ENCODE results near the gene DUSP22.
"Not testable (repeated sequence)": the region's sequence is repeated elsewhere in the genome, so short reads cannot be mapped to it uniquely, and the experiment has no call there.

The DUSP22 gene

DNA sequence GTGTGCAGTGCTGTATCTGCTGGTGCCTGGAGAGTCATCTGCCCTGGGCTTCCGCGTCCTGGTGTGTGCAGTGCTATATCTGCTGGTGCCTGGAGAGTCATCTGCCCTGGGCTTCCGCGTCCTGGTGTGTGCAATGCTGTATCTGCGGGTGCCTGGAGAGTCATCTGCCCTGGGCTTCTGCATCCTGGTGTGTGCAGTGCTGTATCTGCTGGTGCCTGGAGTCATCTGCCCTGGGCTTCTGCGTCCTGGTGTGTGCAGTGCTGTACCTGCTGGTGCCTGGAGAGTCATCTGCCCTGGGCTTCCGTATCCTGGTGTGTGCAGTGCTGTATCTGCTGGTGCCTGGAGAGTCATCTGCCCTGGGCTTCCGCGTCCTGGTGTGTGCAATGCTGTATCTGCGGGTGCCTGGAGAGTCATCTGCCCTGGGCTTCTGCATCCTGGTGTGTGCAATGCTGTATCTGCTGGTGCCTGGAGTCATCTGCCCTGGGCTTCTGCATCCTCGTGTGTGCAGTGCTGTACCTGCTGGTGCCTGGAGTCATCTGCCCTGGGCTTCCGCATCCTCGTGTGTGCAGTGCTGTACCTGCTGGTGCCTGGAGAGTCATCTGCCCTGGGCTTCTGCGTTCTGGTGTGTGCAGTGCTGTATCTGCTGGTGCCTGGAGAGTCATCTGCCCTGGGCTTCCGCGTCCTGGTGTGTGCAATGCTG lies 33.0 kb downstream of the DUSP22 start:
- not testable (repeated sequence) for DNase-seq

GRCh38 chr6:326066-326465 lies 33.8 kb downstream of the DUSP22 start:
- not testable (repeated sequence) for DNase-seq

- no peak for DNase-seq
Observed at GRCh38 chr6:326896-327537, 34.7 kb downstream of the DUSP22 start.

DNA sequence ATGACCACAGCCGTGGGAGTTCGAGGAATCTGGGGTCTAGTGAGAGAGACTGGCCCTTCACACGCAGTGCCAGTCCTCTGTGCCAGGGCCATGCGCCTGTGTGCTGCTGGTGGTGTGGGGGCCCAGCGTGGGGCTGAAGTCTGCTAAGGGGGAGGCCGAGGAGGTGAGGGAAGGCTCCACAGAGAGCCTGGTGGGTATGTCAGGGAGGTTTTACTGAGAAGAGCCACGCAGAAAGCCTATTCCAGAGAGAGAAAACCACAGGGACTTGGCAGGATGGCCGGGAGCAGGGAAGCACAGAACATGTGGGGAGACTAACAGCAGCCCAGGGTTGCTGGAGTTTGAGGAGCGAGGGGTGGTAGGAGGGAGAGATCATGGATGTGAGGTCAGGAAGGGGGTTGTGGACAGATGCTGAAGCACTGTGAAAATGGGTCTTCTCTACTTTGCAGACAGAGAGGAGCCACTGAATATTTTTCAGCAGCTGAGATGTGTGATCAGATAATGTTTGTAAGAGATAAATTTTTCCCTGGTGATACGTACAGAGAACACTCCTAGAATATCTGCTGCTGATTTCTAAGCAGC lies 35.3 kb downstream of the DUSP22 start:
- no peak for DNase-seq

- DNase-seq, result no peak
Observed at GRCh38 chr6:328136-328670, 35.9 kb downstream of the DUSP22 start.

DNA sequence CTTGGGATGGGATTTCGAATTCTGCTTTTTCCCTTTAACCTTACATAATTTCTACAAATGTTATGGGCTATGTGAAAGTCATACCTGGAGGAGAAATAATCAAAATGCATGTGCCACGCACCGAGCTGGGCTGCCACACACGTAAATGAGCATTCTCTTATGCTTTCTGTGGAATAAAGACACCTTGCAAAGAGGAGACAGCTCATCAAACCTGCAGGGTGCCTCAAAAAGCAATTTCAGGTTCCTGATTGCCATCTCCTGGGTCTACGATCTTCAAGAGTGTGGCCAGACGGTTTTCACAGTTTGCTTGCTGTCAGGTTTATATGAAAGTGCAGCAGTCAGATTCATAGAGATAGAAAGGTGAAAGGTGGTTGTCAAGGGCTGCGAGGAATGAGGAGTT lies 36.6 kb downstream of the DUSP22 start:
- no peak for DNase-seq

DNA sequence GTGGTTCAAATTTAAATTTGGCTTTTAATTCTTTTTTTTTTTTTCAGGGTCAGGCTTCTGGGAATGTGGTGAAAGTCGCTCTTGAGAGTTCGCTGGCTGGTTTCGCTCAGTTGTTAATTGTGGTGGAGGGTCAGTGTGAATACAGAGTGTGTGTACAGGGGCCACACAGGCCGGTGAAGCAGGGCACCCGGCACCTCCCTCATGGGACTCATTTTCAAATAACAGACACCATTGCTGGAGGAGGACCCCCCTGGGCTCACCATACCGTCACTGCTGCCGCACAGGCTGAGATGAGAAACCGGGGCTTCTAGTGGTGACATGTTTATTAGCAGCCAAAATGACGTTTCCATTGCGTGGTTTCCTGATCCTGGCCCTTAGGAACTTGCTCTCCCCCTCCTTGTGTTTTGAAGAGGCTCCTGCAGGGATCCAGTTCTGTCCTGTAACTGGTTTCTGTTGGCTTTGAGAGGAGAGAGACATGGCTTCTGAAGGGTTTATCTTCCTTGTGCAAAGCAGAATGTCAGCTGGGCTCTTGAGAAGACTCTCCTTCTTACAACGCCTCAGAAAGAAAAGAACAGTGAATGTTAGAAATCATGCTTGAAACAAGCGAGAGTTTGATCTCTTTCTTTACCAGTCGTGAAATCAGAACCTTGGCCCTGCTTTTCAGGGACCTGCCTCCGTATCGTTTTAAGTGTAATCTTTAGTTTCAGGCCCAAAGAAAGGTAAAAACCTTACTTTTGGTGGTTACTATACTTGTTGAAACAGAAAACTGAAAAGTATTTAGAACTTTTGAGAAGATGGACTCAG lies 37.8 kb downstream of the DUSP22 start:
- no peak for DNase-seq

DNA sequence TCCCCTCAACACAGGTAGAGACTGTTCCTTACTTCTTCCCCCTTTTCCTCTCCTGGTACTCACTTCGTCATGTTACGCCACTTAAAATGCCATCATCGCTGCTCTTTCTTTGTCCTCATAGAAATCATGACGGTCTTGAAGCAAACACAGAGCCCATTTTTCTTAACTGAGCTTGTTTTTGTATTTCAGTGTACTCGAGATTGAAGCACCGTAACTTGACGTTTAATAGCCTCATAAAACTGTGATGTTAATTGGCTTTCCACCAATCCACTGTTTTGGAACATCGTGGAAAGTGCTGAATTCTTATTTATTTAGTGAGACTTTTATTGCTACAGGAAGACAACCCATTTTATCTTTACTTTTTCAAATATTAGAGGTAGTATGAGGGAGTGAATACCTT lies 38.7 kb downstream of the DUSP22 start:
- DNase-seq, result no peak

- no peak for DNase-seq
Observed at GRCh38 chr6:331622-332521, 39.6 kb downstream of the DUSP22 start.

- DNase-seq, result no peak
Observed at GRCh38 chr6:332671-333070, 40.4 kb downstream of the DUSP22 start.

DNA sequence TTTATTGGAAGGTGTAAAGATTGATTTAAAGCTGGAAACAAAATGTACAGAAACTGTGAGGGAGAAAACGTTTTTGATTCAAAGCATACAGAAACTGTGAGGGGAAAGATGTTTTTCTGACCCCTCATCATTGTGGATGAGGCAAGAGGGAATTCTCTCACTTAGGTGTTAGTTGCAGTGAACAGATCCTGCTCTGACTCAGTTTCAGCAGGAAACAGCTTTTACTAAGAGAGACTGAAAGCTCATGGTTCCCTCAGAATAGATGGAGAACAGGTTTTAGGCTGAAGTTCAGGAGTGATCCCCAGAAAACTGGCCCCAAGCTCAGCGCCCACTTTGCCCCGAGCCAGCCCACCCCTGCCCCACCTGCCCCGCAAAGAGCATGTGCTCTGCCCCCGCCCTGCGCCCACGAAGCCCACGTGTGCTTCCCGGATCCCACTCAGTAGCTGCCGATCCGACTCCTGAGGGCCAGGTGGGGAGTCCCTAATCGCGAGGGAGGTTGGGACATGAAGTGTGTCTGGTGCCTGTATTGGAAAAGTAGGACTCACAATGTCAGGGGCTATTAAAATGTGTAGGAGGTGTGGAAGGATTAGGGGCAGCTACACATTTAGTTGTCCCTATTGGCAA lies 41.2 kb downstream of the DUSP22 start:
- no peak for DNase-seq

DNA sequence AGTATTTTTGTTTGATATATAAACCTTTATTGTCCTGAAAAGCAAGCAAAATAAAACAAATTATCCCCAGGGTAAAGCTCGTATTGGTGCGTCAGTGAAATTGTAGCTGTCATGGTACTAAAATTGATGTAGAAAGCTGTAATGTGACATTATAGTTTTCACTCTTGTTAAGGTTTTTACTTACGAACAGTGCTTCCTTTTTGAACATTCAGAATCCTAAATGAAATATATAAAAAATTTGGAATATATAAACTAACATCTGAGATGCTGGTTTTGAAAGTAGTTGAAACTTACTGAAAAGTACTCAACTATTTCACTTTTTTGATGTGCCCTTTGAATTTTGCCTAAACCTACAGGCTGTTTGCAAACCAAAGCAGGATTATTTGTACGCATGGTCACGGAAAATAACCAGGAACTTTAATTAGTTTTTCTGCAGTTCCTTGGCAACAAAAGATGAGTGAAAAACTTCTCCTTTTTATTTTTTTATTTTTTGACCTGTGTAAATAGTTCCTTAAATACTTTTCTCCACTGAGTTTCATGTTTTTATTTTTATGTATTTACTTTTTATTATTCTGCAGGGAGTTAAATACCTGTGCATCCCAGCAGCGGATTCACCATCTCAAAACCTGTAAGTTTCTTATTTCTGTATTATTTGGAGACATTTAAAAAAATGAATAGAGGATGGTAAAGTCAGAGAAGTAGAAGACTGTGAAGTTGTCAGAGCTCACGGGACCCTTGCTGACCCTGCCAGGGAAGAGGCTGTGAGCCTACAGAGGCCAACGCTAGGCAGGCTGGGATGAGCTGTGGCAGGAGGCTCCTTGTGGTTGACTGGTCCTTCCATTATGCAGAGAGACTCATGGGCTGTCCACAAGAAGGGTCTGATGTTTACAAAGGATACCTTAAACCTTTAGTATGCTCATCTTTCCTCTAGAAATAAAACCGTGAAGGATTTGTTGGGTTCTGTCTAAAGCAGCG lies 42.5 kb downstream of the DUSP22 start:
- DNase-seq, result no peak

- DNase-seq, result no peak
Observed at GRCh38 chr6:335572-335971, 43.3 kb downstream of the DUSP22 start.

DNA sequence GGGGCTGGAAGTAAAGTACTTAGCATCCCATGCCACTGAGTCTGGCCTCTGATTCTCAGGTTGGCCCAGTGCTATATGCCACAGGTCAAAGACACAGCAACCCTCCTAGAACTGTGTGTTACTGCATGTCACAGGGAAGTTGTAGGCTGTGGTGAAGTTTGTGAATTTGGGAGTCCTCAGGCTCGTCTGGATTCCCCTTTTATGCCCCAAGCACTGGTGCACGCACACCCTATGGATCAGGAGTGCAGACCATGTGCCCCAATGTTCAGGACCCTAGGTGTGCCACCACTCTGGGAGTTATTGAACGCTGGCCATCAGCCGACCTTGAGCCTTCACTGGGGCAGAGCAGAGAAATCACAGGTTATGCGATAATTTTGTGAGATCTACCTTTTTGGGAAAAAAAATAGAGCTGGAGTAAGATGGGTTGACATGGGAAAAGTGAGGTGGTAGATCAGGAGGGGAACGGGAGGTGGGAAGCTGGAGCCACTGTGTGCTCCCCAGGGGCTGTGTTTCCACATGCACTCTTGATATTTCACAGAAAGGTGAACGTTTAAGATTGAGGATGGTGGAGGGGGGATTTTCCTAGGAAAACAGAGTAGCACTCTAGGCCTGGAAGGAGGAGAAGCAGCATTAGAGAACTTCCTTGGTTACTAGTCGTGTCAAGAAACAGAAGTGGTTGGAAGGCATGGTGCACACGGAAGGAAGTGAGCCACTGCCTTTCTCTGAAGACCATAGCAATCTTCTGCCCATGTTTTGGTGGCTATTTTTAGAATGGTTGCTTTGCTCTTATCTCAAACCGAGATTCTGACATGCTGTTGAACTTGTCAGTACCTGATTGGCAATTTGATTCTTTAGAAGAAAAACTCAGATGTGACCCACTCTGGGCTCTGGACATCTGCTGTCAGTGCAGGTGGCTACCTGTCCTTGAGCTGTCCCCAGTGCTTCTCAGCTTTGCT lies 44.1 kb downstream of the DUSP22 start:
- DNase-seq, result no peak

DNA sequence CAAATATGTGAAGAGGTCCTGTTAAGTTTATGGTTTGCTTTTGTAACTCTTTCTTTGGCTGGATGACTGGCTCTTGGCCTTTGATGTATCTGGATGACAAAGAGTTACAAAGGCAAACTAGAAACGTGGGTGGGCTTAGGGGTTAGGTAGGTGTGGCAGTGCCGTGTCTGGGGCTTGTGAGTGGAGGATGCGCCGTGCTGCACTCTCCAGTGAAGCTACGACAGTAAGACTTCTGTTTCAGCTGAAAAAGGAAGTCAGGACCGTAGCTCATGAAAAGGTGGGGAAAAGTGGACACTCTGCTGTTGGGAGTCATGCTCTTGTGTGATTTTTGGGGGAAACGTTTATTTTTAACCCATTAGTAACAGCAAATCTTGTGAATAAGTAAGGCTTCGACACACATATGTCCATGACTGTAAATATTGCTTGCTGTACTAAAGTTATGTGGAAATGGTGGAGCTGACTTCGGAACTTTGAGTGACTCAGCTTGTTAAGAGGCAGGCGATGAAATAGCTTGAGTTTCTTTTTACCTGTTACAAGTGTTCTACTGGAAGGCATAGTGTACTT lies 45.6 kb downstream of the DUSP22 start:
- no peak for DNase-seq

DNA sequence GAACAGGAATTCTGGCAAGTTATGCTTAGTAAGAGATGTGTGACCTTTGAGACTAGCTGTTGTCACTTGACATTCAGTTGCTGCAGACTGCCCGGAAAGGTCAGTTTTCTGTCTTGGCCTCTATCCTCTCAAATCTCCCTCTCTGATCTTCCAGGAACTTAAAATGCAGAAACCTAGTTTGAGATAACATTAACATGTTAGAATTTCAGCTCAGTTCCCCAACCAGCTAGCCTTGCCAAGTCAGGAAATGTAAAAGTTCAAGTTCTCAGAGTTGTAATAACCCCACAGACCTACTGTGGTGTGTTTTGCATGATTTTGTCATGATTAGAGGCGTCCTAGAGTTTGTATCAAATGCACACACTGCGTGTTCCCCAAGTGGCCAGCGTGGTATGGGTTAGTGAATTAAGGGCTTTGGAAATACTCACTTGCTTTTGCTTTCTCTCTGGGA lies 46.6 kb downstream of the DUSP22 start:
- DNase-seq, result no peak

DNA sequence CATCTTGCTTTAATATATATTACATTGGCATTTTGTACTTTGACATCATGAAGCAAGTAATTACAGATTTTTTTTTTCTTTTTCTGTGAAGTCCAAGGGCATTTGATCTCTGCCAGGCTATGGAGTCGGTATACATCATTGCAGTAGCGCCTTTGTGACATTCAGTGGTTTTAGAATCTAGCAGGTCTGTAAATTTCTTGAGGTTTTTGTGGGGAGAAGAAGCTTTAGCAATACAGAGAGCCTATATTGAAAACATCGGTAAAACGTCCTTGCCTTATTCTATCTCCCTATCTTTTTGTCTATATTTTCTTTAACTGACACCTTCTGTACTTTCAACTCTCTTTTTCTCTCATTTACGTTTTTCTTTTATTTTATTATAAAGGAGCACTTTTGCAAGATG lies 47.2 kb downstream of the DUSP22 start:
- no peak for DNase-seq

- no peak for DNase-seq
Observed at GRCh38 chr6:340186-340955, 48.1 kb downstream of the DUSP22 start.
